Activated CD8-positive, alpha-beta memory T cell treated with anti-CD3 and anti-CD28 coated beads for 24 hours (primary cell): ENCODE data around the gene ALKBH5.
A peak's percentile ranks its signal among the peaks of the same experiment; 100 is the strongest.

ENCODE experiments used
- DNase-seq: peaks from one replicate; pipeline ENCODE4 v3.0.0-alpha.2; 2020

Gene ALKBH5

GRCh38 chr17:18183334-18184142 is at the start of gene ALKBH5:
ALKBH5 (plus strand) TSS chr17:18183828; CDS start chr17:18184244, 416 bp downstream.
- peak; percentile 99 for DNase-seq

GRCh38 chr17:18136357-18136756 is 47.3 kb upstream of the ALKBH5 start:
- no peak for DNase-seq

GRCh38 chr17:18138065-18138749 is 45.4 kb upstream of the ALKBH5 start:
- DNase-seq = no peak

DNA sequence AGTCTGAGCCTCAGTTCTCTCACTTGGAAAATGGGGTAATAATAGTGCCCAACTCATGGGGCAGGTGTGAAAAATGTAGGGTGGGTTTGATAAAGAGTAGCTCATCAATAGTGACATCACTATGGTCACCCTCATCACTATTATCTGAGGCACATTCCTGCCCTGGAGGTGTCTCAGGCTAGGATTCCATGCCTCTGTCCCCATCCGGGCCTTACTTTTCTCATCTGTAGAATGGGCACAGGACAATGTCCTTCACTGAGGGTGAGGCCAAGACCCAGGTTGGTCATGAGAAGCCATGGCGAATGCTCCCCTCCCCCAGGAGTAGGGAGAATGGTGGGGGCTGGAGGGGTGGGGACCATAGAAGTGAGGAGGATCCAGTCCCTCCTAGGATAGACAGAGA is 44.5 kb upstream of the ALKBH5 start:
- DNase-seq = no peak

DNA sequence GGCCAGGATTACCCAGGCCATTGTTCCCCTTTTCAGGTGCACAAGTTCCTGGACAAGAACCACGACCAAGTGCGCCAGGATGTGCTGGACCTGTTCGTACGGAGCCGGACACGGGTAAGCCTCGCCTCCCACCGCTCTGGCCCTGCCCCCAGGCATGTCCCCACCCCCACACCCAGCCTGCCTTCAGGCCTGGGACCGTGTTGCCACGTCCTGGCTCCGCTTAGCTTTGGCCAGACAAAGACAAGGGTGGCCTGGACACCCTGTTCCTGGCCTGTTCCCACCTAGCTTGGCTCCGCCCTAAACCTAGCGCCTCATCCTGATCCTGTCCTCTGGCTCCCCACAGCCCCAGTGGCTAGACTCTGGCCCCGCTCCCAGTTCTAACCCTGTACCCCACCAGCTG is 44.1 kb upstream of the ALKBH5 start:
- no peak for DNase-seq

DNA sequence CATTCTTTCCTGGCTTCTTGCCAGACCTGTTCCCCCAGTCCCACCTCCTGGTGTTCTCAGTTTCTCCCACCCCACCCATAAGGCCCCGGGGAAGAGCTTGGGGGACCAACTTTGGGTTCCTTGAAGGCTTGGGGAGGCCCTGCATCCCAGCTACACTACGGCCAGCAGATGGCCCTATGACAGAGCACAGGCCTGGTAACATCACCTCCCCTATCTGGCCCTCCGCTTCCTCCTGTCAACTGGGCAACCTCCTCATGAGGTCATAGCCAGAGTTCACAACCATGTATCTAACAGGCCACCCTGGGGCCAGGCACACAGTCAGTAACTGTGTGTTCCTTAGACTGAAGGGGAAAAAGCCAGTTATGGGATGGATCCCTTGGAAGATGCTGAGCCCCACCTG is 43.7 kb upstream of the ALKBH5 start:
- DNase-seq = no peak

DNA sequence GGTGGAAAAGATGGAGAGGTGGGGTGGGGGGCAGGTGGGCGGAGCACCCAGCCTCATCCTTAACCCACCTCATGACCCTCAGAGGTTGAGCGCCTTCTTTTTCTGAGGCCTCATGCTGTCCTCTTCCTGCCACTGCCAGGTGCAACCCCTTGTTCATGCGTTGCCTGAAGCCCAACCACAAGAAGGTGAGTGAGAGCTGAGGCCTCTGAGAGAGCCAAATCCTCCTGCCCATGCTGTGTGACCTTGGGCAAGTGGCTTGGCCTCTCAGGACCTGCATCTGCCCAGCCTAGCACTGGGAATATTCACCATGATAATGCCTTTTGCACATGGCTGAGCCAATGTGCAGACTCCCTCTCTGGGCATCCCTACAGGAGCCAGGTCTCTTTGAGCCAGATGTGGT is 43.0 kb upstream of the ALKBH5 start:
- DNase-seq = no peak

DNA sequence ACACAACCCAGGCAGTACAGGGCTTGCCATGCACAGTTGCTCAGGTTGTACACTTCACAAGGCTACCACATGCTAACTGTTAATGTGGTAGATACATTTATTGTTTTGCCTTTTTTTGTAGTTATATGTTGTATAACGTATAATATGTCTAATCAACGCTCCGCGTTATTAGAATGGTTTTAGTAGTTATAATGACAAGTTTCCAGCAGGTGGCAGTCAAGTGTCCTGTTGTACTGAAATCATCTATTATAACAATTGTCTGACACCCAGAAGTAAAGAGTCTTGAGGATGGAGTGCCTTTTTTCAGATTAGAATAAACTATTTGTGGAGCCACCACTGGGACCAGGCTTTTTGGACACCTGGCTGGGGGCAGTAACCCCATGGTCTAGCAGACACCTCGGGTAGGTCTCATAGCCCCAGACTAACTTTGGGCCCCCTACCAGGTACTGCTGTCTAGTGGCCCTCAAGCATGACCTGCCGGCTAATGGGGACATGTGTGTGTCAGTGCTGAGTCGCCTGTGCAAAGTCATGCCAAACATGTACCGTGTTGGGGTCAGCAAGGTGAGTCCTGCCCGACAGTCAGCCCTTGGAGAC is 42.3 kb upstream of the ALKBH5 start:
- peak; percentile 64 for DNase-seq

GRCh38 chr17:18142417-18142816 is 41.2 kb upstream of the ALKBH5 start:
- no peak for DNase-seq

- DNase-seq = no peak
These were observed 40.3 kb upstream of the ALKBH5 start for GRCh38 chr17:18143044-18143936.

DNA sequence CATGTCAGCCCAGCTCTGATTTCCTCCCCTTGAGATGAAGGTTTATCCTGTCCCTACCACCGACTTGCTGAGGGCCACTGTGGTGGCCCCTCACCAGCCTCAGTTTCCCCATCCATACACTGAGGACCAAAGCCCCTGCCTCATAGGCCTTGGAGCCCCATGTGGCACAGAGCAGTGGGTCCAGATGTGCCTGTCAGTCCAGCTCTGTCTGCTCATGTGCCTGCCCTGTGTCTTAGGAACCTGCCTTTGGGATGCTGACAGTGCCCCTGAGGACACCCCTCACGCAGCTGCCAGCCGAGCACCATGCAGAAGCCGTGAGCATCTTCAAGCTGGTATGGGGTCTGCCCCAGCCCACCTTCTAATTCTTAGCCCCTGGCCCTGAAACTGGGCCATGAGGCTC is 39.4 kb upstream of the ALKBH5 start:
- DNase-seq = no peak

- DNase-seq = no peak
These were observed 38.8 kb upstream of the ALKBH5 start for GRCh38 chr17:18144855-18145254.

DNA sequence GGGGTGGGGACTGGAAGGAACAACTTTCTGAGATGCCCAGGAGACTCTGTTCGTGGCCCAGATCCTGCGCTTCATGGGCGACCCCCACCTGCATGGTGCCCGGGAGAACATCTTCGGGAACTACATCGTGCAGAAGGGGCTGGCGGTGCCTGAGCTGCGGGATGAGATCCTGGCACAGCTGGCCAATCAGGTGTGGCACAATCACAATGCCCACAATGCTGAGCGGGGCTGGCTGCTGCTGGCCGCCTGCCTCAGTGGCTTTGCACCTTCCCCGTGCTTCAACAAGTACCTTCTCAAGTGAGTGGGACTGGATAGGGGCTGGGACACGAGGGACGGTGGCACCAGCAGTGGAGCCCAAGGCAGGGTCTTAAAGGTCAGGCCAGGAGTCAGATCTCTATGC is 37.8 kb upstream of the ALKBH5 start:
- DNase-seq = no peak

DNA sequence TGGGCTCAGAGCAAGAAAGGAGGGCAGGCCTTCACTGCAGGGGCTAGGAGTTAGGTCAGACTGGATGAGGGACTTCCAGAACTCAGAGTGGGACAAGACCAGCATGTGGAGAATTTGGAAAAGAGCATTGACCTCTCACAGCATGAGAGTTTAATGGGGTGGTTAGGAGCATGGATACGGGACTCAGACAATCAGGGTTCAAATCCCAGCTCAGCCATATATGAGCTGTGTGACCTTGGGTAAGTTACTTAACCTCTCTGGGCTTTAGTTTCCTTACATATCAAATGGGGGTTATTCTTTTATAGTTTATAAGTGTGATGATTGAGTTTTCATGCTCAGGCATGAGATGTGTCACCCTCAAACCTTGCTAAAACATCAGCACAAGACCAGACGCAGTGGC is 37.4 kb upstream of the ALKBH5 start:
- no peak for DNase-seq

- DNase-seq = no peak
These were observed 36.6 kb upstream of the ALKBH5 start for GRCh38 chr17:18146980-18147379.

DNA sequence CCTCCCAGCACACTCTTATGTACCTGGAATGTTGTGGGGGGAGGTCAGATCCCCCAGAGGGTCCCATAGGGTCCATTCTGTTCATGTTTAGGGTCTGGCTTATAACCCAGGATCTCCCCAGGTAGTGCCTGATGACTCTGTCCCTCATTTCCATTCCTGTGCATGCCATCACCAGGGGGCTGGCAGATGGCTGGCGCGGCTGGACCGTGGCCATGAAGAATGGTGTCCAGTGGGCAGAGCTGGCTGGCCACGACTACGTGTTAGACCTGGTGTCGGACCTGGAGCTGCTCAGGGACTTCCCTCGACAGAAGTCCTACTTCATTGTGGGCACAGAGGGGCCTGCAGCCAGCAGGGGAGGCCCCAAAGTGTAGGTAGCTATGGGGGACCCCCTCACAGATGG is 35.0 kb upstream of the ALKBH5 start:
- DNase-seq = no peak

DNA sequence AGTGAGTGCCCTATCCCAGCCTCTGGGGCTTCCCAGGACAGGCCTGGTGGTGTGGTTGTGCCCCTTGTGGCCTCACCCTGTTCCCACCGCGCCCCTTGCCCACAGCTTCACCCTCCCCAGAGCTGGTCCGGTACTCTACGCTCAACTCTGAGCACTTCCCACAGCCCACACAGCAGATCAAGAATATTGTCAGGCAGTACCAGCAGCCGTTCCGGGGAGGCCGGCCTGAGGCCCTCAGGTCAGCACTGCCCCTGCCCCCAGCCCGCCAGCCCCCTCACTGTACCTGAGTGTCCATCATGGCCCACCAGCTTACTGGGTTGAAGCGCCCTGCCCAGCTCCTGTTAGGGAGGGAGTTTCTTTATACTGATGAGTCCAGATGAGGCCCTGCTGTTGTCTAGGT is 32.3 kb upstream of the ALKBH5 start:
- DNase-seq = no peak

DNA sequence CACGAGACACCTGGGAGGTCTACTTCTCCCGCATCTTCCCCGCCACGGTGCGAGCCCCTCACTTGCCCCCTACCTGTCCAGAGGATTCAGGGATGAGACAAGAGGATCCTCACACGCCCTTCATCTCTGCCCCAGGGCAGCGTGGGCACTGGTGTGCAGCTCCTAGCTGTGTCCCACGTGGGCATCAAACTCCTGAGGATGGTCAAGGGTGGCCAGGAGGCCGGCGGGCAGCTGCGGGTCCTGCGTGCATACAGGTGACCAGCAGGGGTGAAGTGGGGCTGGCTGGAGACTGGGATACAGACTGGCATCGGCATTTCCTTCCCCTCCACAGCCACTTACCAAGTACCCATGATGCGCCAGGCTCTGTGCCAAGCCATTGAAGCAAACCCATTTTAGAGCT is 28.4 kb upstream of the ALKBH5 start:
- no peak for DNase-seq

GRCh38 chr17:18156171-18156975 is 27.3 kb upstream of the ALKBH5 start:
- DNase-seq = no peak

- DNase-seq = no peak
These were observed 26.7 kb upstream of the ALKBH5 start for GRCh38 chr17:18156976-18157280.

DNA sequence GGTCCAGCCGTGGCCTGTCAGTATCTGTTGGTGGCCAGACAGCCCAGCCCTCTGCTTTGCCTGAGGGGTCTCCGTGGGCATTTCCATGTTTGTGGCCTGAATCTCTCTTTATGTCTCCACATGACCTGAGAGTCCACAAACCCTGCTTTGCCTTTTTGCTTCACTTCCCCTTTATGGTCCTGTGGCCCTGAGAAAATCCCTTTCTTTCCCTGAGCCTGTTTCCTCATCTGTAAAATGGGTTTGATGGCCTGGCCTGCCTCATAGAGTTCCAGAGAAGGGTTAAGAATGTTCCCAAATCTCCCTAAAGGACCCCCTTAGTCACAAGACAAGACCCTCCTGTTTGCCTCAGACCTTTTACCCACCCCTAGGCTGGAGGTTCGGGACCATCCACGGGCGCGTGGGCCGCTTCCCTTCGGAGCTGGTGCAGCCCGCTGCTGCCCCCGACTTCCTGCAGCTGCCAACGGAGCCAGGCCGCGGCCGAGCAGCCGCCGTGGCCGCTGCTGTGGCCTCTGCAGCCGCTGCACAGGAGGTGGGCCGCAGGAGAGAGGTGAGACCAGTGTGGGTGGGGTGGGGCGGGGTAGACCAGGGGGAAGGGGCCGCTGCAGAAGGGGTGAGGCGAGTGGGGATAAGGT is 26.2 kb upstream of the ALKBH5 start:
- DNase-seq = no peak

- peak; percentile 98 for DNase-seq
These were observed 25.5 kb upstream of the ALKBH5 start for GRCh38 chr17:18158022-18158600.
